Uterus (tissue), 2 donors: ENCODE results near the gene RASSF8.

Source experiments
- POLR2A ChIP-seq, 2 donors: fragments of 450-650 bp; IDR thresholded peaks; one replicate each; pipeline ENCODE4 v1.6.1; 2016; ENCODE audit warnings: antibody characterized with exemption in 2 of 2, mild to moderate bottlenecking in 1 of 2, moderate library complexity in 1 of 2
- TF ChIP-seq, protein P1 (sequence below), 4 experiments: fragments of 200-600 bp in 2 of 4; fragments of 450-650 bp in 2 of 4; sonication (generic) in 2 of 4; IDR thresholded peaks; one replicate each; pipeline ENCODE4 v1.5.1; 2016 to 2019; ENCODE audit warnings: antibody characterized with exemption in 4 of 4, mild to moderate bottlenecking in 2 of 4, moderate library complexity in 1 of 4

DNA sequence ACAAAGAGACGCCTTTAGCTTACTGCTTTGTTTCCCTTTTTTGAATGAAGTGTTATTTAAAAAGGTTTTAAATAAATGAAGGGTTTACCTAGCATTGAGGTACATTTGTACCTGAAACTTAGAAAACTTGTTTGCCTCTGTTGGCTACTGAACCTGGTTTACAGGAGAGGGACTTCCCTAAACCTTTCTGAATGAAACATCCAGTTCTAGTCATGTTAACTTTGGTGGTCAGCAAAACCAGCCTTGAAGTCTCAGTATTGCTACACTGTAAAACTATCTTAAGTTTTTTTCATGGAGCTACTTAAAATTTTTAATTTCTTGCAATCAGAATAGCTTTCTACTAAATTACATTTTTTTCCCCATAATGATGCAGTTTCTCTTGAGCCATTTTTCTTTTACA lies 38.2 kb downstream of the RASSF8 start:
- TF ChIP-seq, protein P1, sequence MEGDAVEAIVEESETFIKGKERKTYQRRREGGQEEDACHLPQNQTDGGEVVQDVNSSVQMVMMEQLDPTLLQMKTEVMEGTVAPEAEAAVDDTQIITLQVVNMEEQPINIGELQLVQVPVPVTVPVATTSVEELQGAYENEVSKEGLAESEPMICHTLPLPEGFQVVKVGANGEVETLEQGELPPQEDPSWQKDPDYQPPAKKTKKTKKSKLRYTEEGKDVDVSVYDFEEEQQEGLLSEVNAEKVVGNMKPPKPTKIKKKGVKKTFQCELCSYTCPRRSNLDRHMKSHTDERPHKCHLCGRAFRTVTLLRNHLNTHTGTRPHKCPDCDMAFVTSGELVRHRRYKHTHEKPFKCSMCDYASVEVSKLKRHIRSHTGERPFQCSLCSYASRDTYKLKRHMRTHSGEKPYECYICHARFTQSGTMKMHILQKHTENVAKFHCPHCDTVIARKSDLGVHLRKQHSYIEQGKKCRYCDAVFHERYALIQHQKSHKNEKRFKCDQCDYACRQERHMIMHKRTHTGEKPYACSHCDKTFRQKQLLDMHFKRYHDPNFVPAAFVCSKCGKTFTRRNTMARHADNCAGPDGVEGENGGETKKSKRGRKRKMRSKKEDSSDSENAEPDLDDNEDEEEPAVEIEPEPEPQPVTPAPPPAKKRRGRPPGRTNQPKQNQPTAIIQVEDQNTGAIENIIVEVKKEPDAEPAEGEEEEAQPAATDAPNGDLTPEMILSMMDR (IDR thresholded peaks at IDR 0.05): no peak
- no peak for TF ChIP-seq POLR2A (IDR thresholded peaks at IDR 0.05)
